ENCODE measurements around the gene PLPPR2.

The PLPPR2 gene

DNA sequence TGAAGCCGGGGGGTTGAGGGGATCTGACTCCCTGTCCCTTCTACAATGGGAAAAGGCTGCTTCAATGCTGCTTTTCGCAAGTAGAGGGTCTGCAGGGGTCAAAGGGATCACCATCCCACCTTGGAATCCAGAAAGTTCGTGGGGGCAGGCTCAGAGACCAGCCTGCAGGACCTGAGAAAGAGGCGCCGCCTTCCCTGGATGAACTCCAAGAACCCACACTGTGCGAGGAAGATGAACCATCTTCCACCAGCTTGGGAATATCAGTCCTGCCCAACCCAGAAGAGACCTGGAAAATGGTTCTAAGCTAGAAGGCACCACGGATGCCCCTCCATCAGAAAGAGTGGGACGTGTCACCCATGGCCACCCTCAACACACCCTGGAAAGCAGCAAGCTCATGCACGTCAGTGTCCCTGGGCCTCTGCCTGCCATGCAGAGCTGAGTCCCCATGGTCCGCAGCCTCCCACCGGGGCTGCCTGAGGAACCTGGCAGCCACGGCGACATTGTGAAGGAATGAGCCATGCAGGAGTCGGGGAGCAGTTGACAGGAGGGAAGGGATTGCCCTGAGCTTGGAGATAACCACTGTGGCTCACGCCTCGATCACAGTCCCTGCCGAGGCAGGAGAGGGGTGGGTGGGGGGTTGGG lies 30.4 kb upstream of the PLPPR2 start:
- no peak for TF ChIP-seq CTCF (IDR thresholded peaks at IDR 0.05)

DNA sequence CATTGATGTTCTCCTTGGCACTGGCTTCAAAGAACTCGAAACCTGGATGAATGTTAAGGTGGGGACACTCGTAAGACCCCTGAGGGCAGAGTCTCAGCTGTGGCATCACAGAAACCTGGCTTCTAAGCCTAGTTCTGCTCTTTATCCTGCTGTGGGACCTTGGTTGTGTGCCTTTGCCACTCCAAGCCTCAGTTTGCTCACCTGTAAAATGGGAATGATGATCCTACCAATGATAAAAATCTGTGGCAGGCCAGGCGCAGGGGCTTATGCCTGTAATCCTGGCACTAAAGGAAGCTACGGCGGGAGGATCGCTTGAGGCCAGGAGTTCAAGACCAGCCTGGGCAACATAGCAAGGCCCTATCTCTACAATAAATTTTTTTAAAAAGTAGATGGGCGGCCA lies 29.7 kb upstream of the PLPPR2 start:
- TF ChIP-seq CTCF (IDR thresholded peaks at IDR 0.05): no peak

DNA sequence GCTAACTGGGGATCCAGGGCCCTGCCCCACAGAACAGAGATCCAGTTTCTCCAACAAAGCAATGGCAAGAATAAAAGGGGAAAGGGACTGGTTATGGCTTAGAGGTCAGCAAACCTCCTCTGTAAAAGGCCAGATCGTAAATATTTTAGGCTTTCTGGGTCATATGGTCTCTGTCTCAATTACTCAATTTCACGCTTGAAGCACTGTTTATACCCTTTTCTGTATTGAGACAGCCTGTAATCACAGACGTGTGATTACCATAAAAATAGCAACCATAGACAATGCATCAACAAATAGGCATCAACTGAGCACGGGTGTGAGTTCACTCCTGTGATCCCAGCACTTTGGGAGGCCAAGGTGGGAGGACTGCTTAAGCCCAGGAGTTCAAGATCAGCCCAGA lies 25.1 kb upstream of the PLPPR2 start:
- TF ChIP-seq CTCF (IDR thresholded peaks at IDR 0.05): no peak

DNA sequence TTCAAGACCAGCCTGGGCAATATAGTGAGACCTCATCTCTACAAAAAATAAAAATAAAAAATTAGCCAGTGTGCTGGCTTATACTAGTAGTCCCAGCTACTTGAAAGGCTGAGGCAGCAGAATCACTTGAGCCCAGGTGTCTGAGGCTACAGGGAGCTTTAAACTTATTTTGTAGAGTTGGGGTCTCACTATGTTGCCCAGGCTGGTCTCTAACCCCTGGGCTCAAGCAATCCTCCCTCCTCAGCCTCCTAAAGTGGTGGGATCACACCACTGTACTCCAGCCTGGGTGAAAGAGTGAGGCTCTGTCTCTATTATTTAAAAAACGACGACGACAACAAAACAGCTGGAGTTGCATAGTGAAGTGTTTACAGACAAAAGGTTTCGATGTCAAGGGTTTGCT lies 23.7 kb upstream of the PLPPR2 start:
- TF ChIP-seq CTCF (IDR thresholded peaks at IDR 0.05): no peak

DNA sequence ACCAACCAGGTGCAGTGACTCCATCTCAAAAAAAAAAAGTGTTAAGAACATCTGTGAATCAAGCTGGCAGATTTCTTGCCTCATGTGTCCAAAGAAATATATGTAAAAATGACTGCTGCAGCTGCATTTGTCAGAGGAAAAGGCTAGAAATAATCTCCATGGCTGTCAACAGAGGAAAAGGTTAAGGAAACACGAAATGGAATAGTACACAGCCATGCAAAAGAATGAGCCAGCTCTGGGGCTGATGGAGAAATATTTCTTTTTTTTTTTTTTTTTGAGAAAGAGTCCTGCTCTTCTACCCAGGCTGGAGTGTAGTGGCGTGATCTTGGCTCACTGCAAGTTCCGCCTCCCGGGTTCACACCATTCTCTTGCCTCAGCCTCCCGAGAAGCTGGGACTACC lies 22.4 kb upstream of the PLPPR2 start:
- no peak for TF ChIP-seq CTCF (IDR thresholded peaks at IDR 0.05)

GRCh38 chr19:11335449-11336146 lies 19.6 kb upstream of the PLPPR2 start:
- no peak for TF ChIP-seq CTCF (IDR thresholded peaks at IDR 0.05)

- TF ChIP-seq CTCF (IDR thresholded peaks at IDR 0.05): no peak
These were observed 18.2 kb upstream of the PLPPR2 start for GRCh38 chr19:11337080-11337479.
